H9 (cell line): ENCODE results near the gene GRIK4. TPM values are rescaled to one million over a fixed set of nuclear protein-coding genes. Genes with fewer than 3 reads are reported as not detected.

Experiments
- DNase-seq: peaks from one replicate; pipeline ENCODE4 v3.0.0-alpha.2; 2017
- H2AFZ ChIP-seq: one replicate; pipeline ENCODE4 v1.6.1; 2013; ENCODE audit warnings: mild to moderate bottlenecking, low read length, control low read depth, moderate library complexity
- H2AK5ac ChIP-seq: 2 replicates; pipeline ENCODE4 v1.6.1; 2013; ENCODE audit warnings: low read length, control low read depth, mixed read lengths; ENCODE audit not compliant: insufficient read length
- H2BK120ac ChIP-seq: one replicate; pipeline ENCODE4 v1.6.1; 2013; ENCODE audit warnings: low read depth, mild to moderate bottlenecking, low read length, control low read depth, inconsistent platforms; ENCODE audit not compliant: poor library complexity, severe bottlenecking
- H2BK12ac ChIP-seq: 2 replicates; pipeline ENCODE4 v1.6.1; 2013; ENCODE audit warnings: low read length, control low read depth, mixed read lengths, low read depth; ENCODE audit not compliant: insufficient read length
- H2BK15ac ChIP-seq: 2 replicates; pipeline ENCODE4 v1.6.1; 2013; ENCODE audit warnings: low read depth, low read length, control low read depth
- H2BK20ac ChIP-seq: one replicate; pipeline ENCODE4 v1.6.1; 2013; ENCODE audit warnings: low read depth, mild to moderate bottlenecking, low read length, control low read depth, inconsistent platforms; ENCODE audit not compliant: poor library complexity, severe bottlenecking
- H2BK5ac ChIP-seq: 2 replicates; pipeline ENCODE4 v1.6.1; 2013; ENCODE audit warnings: low read length, control low read depth, mixed read lengths; ENCODE audit not compliant: insufficient read length
- H3K14ac ChIP-seq: 2 replicates; pipeline ENCODE4 v1.6.1; 2013; ENCODE audit warnings: low read length, control low read depth; ENCODE audit not compliant: insufficient read depth
- H3K18ac ChIP-seq: 2 replicates; pipeline ENCODE4 v1.6.1; 2013; ENCODE audit warnings: low read depth, mild to moderate bottlenecking, mixed read lengths, low read length, control low read depth; ENCODE audit not compliant: insufficient read length
- H3K23ac ChIP-seq: 2 replicates; pipeline ENCODE4 v1.6.1; 2013; ENCODE audit warnings: low read length, control low read depth, mixed read lengths, low read depth; ENCODE audit not compliant: insufficient read length
- H3K23me2 ChIP-seq: 2 replicates; pipeline ENCODE4 v1.6.1; 2013; ENCODE audit warnings: low read depth, mild to moderate bottlenecking, mixed read lengths, low read length, control low read depth; ENCODE audit not compliant: insufficient read length, poor library complexity, severe bottlenecking
- H3K27ac ChIP-seq: 2 replicates; pipeline ENCODE4 v1.5.1; 2013; ENCODE audit warnings: low read length, control low read depth, mixed read lengths, low read depth; ENCODE audit not compliant: insufficient read length
- H3K27me3 ChIP-seq: 2 replicates; pipeline ENCODE4 v1.6.1; 2013; ENCODE audit warnings: low read length, control low read depth, inconsistent platforms; ENCODE audit not compliant: insufficient read depth
- H3K4ac ChIP-seq: 2 replicates; pipeline ENCODE4 v1.6.1; 2013; ENCODE audit warnings: low read depth, mild to moderate bottlenecking, control low read depth, inconsistent platforms, low read length, moderate library complexity
- H3K4me1 ChIP-seq: 2 replicates; pipeline ENCODE4 v1.6.1; 2013; ENCODE audit warnings: low read length, control low read depth, inconsistent platforms; ENCODE audit not compliant: insufficient read depth
- H3K4me2 ChIP-seq: 2 replicates; pipeline ENCODE4 v1.6.1; 2013; ENCODE audit warnings: low read length, control low read depth, mixed read lengths; ENCODE audit not compliant: insufficient read length, insufficient read depth
- H3K56ac ChIP-seq: 2 replicates; pipeline ENCODE4 v1.6.1; 2013; ENCODE audit warnings: low read depth, mild to moderate bottlenecking, mixed read lengths, low read length, control low read depth; ENCODE audit not compliant: insufficient read length
- H3K79me1 ChIP-seq: 2 replicates; pipeline ENCODE4 v1.6.1; 2013; ENCODE audit warnings: low read depth, mild to moderate bottlenecking, moderate library complexity, low read length, control low read depth, inconsistent platforms; ENCODE audit not compliant: insufficient read depth, poor library complexity, severe bottlenecking
- H3K79me2 ChIP-seq: 2 replicates; pipeline ENCODE4 v1.6.1; 2013; ENCODE audit warnings: low read length, control low read depth, inconsistent platforms; ENCODE audit not compliant: insufficient read depth
- H3K9ac ChIP-seq: 2 replicates; pipeline ENCODE4 v1.6.1; 2013; ENCODE audit warnings: low read length, control low read depth, mixed read lengths; ENCODE audit not compliant: insufficient read length; ENCODE audit errors: extremely low read depth
- H3K9me3 ChIP-seq: one replicate; pipeline ENCODE4 v1.6.1; 2013; ENCODE audit warnings: low read depth, low read length, inconsistent platforms; ENCODE audit not compliant: control insufficient read depth
- H3T11ph ChIP-seq: one replicate; pipeline ENCODE4 v1.6.1; 2013; ENCODE audit warnings: mild to moderate bottlenecking, low read length, control low read depth, inconsistent platforms
- H4K20me1 ChIP-seq: one replicate; pipeline ENCODE4 v1.6.1; 2013; ENCODE audit not compliant: control insufficient read depth, insufficient read length, insufficient read depth
- H4K5ac ChIP-seq: 2 replicates; pipeline ENCODE4 v1.6.1; 2013; ENCODE audit warnings: low read depth, mild to moderate bottlenecking, mixed read lengths, low read length, control low read depth; ENCODE audit not compliant: insufficient read length
- H4K8ac ChIP-seq: replicated peaks from 2 replicates; pipeline ENCODE4 v1.6.1; 2013; ENCODE audit warnings: low read length, control low read depth, mixed read lengths, low read depth; ENCODE audit not compliant: insufficient read length
- H4K91ac ChIP-seq: 2 replicates; pipeline ENCODE4 v1.6.1; 2013; ENCODE audit warnings: low read depth, mild to moderate bottlenecking, moderate library complexity, mixed read lengths, low read length, control low read depth; ENCODE audit not compliant: insufficient read length
- H3K27ac Mint-ChIP-seq, 3 experiments: 2 replicates in 2 of 3; 3 replicates in 1 of 3; pipeline ENCODE4 v1.8.0; 2020 to 2021; ENCODE audit warnings: mixed read lengths in 3 of 3, mild to moderate bottlenecking in 1 of 3, moderate library complexity in 1 of 3
- H3K27me3 Mint-ChIP-seq: 2 replicates; pipeline ENCODE4 v1.8.0; 2021; ENCODE audit warnings: low read depth, mild to moderate bottlenecking, moderate library complexity, mixed read lengths
- H3K36me3 Mint-ChIP-seq, 3 experiments: 2 replicates in 2 of 3; 3 replicates in 1 of 3; pipeline ENCODE4 v1.8.0; 2020 to 2021; ENCODE audit warnings: low read depth in 3 of 3, mixed read lengths in 3 of 3; ENCODE audit not compliant: insufficient read depth in 1 of 3
- H3K4me1 Mint-ChIP-seq, 2 experiments: 2 replicates each; pipeline ENCODE4 v1.8.0; 2020; ENCODE audit warnings: mixed read lengths in 2 of 2
- H3K4me3 Mint-ChIP-seq, 2 experiments: 2 replicates in 1 of 2; 3 replicates in 1 of 2; pipeline ENCODE4 v1.8.0; 2020 to 2021; ENCODE audit warnings: mild to moderate bottlenecking in 2 of 2, mixed read lengths in 2 of 2, moderate library complexity in 1 of 2
- H3K9me3 Mint-ChIP-seq, 2 experiments: 2 replicates in 1 of 2; 3 replicates in 1 of 2; pipeline ENCODE4 v1.8.0; 2020; ENCODE audit warnings: mild to moderate bottlenecking in 2 of 2, mixed read lengths in 2 of 2, moderate library complexity in 1 of 2
- WGBS: extraction: QIAGEN DNeasy Blood & Tissue Kit; methylation state at CpG from one replicate; pipeline ENCODE4 v1.1.7; 2013; ENCODE audit warnings: missing lambda C conversion rate, low lambda C conversion rate, mixed read lengths; ENCODE audit not compliant: insufficient read length; ENCODE audit errors: extremely low coverage; 5-methylcytosine and 5-hydroxymethylcytosine counted together
- total RNA-seq: library from RNA; stranded (reverse); gene quantifications from 2 replicates; pipeline ENCODE4 v1.2.1, GENCODE V29; 2021
- TF ChIP-seq, protein P1 (sequence below): fragments of 200-600 bp; sonication (generic); conservative IDR thresholded peaks from 3 replicates; pipeline ENCODE4 v1.8.0; 2021; ENCODE audit warnings: antibody characterized with exemption, mild to moderate bottlenecking

The GRIK4 gene
- total RNA-seq, 1 experiment from 2014 or later, result 2.3 TPM

DNA sequence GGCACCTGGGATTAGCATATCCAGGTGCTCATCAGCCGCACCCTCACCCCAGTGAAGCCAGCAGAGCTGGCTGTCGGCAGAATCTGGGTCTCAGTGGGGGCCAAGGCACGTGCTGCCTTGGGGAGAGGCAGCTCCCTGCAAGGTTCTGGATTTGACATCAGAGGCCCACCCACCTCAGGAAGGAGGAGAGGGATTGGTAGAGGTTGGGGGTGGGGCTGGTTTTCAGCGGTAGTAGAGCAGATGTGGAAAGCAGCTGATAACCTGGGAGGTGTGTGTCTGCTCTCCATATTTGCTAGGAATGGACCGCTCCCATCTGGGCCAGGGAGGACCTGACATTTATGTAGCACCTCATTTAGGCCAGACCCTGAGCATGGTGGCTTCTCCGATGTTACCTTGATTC lies 147.5 kb downstream of the GRIK4 start:
- Histone ChIP-seq H2BK15ac (no peak overlapping the region), H3K4me1 (no peaks in the 10 kb centered on the region), H2BK12ac (no peak overlapping the region), H3K79me1 (no peaks in the 10 kb centered on the region), H3K4ac (no peak overlapping the region), H3K9ac (no peak overlapping the region), H3T11ph (no peak overlapping the region), H4K8ac (no peak overlapping the region), H2AFZ (no peak overlapping the region), H3K27ac (no peak overlapping the region), H3K18ac (no peak overlapping the region), H4K20me1 (no peaks in the 10 kb centered on the region), H3K27me3 (no peaks in the 10 kb centered on the region), H3K14ac (no peak overlapping the region), H4K5ac (no peak overlapping the region), H3K56ac (no peak overlapping the region), H3K79me2 (no peaks in the 10 kb centered on the region), H3K23me2 (no peaks in the 10 kb centered on the region), H2BK20ac (no peak overlapping the region), H3K23ac (no peak overlapping the region), H2AK5ac (no peak overlapping the region), H4K91ac (no peak overlapping the region), H3K4me2 (no peak overlapping the region), H3K9me3 (no peaks in the 10 kb centered on the region), H2BK5ac (no peak overlapping the region), H2BK120ac (no peak overlapping the region)
- no peaks in the 10 kb centered on the region for H3K36me3 Mint-ChIP-seq
- no CpG with 5 or more reads among the region's 6 CpGs for WGBS
- H3K9me3 Mint-ChIP-seq, result no peaks in the 10 kb centered on the region
- H3K4me1 Mint-ChIP-seq, result peaks cover 15 to 35% of the 10 kb centered on the region in 2 experiments
- H3K27ac Mint-ChIP-seq, result no peak overlapping the region
- TF ChIP-seq, protein P1, sequence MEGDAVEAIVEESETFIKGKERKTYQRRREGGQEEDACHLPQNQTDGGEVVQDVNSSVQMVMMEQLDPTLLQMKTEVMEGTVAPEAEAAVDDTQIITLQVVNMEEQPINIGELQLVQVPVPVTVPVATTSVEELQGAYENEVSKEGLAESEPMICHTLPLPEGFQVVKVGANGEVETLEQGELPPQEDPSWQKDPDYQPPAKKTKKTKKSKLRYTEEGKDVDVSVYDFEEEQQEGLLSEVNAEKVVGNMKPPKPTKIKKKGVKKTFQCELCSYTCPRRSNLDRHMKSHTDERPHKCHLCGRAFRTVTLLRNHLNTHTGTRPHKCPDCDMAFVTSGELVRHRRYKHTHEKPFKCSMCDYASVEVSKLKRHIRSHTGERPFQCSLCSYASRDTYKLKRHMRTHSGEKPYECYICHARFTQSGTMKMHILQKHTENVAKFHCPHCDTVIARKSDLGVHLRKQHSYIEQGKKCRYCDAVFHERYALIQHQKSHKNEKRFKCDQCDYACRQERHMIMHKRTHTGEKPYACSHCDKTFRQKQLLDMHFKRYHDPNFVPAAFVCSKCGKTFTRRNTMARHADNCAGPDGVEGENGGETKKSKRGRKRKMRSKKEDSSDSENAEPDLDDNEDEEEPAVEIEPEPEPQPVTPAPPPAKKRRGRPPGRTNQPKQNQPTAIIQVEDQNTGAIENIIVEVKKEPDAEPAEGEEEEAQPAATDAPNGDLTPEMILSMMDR, result no peak
- no peak for DNase-seq
- H3K27me3 Mint-ChIP-seq, result peaks cover 42% of the 10 kb centered on the region
- H3K4me3 Mint-ChIP-seq, result no peak overlapping the region
